Measurements from ENCODE around the gene GTF2I. TPM values are rescaled to one million over a fixed set of nuclear protein-coding genes. Genes with fewer than 3 reads are reported as not detected.
"Not testable (repeated sequence)": the region's sequence is repeated elsewhere in the genome, so short reads cannot be mapped to it uniquely, and the experiment has no call there.

GTF2I gene
- total RNA-seq, 4 donors from 2014 or later, result 168 to 347 (median 193) TPM

DNA sequence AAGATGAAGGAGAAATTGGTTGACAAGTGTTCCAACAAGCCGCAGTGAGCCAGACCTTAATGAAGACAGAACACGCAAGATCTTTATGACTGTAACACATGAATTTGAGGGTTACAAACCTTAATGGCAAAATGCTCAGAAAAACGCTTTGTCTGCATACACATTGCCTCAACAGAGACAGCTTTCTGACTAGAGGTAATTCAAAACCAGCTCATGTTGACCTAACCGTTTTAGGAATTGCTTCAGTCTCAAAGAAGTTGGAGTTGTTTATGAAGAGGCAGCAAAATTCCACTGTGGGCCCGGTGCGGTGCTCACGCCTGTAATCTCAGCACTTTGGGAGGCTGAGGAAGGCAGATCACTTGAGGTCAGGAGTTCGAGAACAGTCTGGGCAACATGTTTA is 2.2 kb upstream of the GTF2I start:
- no peak overlapping the region for H3K4me3 ChIP-seq
- H3K36me3 ChIP-seq, result no peaks in the 10 kb centered on the region
- H3K27me3 ChIP-seq, result no peaks in the 10 kb centered on the region
- TF ChIP-seq, protein P1, sequence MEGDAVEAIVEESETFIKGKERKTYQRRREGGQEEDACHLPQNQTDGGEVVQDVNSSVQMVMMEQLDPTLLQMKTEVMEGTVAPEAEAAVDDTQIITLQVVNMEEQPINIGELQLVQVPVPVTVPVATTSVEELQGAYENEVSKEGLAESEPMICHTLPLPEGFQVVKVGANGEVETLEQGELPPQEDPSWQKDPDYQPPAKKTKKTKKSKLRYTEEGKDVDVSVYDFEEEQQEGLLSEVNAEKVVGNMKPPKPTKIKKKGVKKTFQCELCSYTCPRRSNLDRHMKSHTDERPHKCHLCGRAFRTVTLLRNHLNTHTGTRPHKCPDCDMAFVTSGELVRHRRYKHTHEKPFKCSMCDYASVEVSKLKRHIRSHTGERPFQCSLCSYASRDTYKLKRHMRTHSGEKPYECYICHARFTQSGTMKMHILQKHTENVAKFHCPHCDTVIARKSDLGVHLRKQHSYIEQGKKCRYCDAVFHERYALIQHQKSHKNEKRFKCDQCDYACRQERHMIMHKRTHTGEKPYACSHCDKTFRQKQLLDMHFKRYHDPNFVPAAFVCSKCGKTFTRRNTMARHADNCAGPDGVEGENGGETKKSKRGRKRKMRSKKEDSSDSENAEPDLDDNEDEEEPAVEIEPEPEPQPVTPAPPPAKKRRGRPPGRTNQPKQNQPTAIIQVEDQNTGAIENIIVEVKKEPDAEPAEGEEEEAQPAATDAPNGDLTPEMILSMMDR (IDR thresholded peaks at IDR 0.05), result no peak
- TF ChIP-seq POLR2A (IDR thresholded peaks at IDR 0.05), result no peak
- no peak for DNase-seq
- H3K4me1 ChIP-seq, result peaks cover 3 to 32% (median 13%) of the 10 kb centered on the region in 4 donors
- H3K27ac ChIP-seq, result peak overlapping the region in 1 of 4 donors; percentile 100
- H3K9me3 ChIP-seq, result no peaks in the 10 kb centered on the region

DNA sequence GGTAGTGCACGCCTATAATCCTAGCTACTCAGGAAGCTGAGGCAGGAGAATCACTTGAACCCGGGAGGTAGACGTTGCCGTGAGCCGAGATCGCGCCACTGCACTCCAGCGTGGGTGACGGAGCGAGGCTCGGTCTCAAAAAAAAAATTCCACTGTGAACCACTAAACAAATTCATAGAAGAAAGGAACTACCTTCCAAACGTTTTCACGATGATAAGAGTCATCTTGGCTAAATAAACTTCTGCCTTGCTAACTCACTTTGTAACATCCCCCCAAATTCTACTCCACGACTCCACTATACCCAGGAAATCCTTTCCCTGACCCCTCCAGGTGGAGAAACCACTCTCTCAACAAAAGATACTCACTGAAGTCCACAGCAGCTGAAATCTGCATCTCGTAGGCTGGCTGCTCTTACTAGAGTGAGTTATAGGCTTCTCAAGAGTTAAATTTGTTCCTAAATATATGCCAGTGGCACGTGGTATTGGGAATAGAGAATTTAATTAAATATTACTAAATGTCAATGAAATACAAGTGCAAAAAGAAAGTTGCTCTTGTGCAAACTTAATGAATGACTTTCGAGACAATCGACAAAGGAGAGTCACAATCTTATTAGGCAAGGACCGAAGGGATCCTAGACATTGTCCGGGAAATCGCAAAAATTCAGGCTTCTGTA is 1.6 kb upstream of the GTF2I start:
- Histone ChIP-seq H3K27me3 (no peaks in the 10 kb centered on the region), H3K9me3 (no peaks in the 10 kb centered on the region), H3K4me1 (peaks cover 3 to 38% (median 13%) of the 10 kb centered on the region in 4 donors), H3K36me3 (no peaks in the 10 kb centered on the region), H3K27ac (peak overlapping the region in 3 of 4 donors; percentile 98 to 100 (median 99)), H3K4me3 (peak overlapping the region; percentile 88 to 100 (median 94))
- TF ChIP-seq, protein P1 (IDR thresholded peaks at IDR 0.05), result no peak
- TF ChIP-seq POLR2A (IDR thresholded peaks at IDR 0.05), result no peak
- DNase-seq, result no peak

DNA sequence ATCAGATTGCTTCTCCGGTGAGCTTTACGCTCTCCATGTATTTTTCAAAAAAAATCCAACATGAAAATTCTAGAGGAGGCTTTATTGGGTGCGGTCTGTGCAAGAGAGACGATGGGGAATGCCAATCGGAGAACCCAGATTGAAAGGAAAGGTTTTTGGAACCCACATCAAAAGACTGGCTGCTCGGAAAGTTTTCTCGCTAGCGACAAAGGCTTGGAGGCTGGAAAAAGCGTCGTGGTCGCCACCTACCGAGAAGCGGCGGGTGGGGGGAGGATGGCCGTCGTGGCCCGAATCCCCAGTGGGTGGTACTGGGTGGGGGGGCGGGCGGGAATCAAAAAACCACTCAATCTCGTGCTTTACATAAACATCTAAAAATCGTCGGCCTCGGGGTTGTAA is 1.1 kb upstream of the GTF2I start:
- Histone ChIP-seq H3K4me1 (peaks cover 3 to 43% (median 13%) of the 10 kb centered on the region in 4 donors), H3K27ac (peak overlapping the region; percentile 98 to 100 (median 98)), H3K27me3 (no peaks in the 10 kb centered on the region), H3K9me3 (no peaks in the 10 kb centered on the region), H3K4me3 (peak overlapping the region; percentile 88 to 100 (median 94)), H3K36me3 (no peaks in the 10 kb centered on the region)
- TF ChIP-seq, protein P1 (IDR thresholded peaks at IDR 0.05), result peak in 1 of 6 experiments; percentile 9
- no peak for TF ChIP-seq POLR2A (IDR thresholded peaks at IDR 0.05)
- DNase-seq, result peak; percentile 63 to 80 (median 63)

DNA sequence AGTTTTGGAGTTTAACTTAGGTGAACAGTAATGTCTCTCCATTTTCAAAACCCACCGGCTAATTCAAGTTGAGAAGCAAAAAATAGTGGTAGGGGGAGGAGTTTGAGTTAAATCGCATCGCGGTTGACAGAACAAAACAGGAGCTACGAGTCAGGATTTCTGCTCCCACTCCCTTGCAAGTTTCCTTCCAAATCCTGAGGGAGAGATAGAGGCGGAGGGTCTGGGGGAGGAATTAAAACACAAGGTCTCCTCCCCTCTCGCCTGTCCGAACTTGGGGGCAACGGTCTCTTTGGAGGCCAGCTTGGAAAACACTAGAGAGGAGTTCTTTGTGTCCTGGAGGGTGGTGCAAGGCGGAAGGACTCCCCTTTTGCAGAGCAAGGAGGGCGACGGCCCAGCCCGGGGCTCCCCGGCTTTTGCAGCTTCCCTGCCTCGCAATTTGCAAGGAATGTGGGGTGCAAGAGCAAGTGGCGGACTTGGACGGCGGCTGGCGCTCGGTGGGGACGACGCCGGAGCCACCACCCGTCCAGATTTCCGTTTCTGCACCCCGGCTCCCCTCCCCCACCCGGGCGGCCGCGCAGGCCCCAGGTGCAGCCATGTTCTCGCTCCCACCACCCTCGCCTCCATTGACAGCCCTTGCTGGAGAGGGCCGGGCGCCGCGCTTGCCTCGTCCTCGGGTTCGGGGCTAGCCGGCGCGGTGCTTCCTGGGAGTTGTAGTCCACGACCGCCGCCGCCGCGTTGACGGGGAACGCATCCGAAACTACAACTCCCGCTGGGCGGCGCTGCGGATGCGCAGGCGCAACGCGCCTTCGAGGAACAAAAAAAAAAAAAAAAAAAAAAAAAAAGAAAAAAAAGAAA is 454 bp upstream of the GTF2I start:
- peak overlapping the region; percentile 88 to 100 (median 94) for H3K4me3 ChIP-seq
- no peaks in the 10 kb centered on the region for H3K9me3 ChIP-seq
- peak; percentile 99 for DNase-seq
- H3K27ac ChIP-seq, result peak overlapping the region; percentile 98 to 100 (median 98)
- H3K4me1 ChIP-seq, result peaks cover 3 to 48% (median 13%) of the 10 kb centered on the region in 4 donors
- TF ChIP-seq, protein P1 (IDR thresholded peaks at IDR 0.05), result peak in 4 of 6 experiments; percentile 12 to 19 (median 18)
- peak; percentile 63 to 70 for TF ChIP-seq POLR2A (IDR thresholded peaks at IDR 0.05)
- H3K36me3 ChIP-seq, result no peaks in the 10 kb centered on the region
- H3K27me3 ChIP-seq, result no peaks in the 10 kb centered on the region

DNA sequence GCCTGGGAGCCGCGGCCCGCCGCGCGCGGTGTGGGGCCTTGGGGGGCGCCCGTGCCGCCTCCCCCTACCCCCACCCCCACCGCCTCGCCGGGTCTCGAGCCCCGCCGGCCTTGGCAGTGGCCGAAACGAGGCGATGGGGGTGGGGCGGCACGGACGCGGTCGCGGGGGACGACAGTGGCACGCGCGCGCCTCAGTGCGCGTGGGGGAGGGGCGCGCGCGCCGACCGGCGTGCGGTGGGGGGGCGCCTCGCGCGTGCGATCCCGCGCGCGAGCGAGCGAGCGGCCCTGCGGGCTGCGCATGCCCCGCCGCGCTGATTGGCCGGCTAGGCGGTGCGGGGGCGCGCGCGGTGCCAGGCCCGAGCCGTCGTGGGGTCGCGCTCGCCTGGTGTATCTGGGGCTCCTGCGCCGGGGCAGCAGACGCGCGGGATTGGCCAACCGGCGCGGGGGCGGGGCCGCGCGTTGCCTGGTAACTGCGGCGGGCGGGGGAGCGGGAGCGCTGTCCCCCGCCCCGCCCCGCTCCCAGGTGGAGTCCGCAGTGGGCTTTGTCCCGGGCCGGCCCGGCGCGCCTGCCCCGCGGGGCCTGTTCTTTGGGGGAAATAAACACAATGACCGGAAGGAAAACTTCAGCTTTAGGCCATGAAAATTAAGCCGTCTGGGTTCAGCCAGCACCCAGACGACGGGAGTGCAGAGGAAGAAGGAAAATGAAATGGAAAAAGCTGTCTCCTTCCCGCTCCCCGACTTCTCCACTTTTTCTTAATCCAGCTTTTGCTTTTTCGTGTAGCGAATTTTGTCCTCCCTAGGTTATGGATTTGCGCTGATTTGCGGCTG is 873 bp downstream of the GTF2I start:
- peak overlapping the region; percentile 98 to 100 (median 98) for H3K27ac ChIP-seq
- H3K4me1 ChIP-seq, result peaks cover 3 to 44% (median 15%) of the 10 kb centered on the region in 4 donors
- TF ChIP-seq POLR2A (IDR thresholded peaks at IDR 0.05), result peak in 1 of 2 donors; percentile 14
- TF ChIP-seq, protein P1 (IDR thresholded peaks at IDR 0.05), result peak in 1 of 6 experiments; percentile 6
- no peaks in the 10 kb centered on the region for H3K36me3 ChIP-seq
- peak; percentile 90 to 96 (median 95) for DNase-seq
- H3K4me3 ChIP-seq, result peak overlapping the region; percentile 88 to 100 (median 94)
- H3K9me3 ChIP-seq, result no peaks in the 10 kb centered on the region
- H3K27me3 ChIP-seq, result no peaks in the 10 kb centered on the region

DNA sequence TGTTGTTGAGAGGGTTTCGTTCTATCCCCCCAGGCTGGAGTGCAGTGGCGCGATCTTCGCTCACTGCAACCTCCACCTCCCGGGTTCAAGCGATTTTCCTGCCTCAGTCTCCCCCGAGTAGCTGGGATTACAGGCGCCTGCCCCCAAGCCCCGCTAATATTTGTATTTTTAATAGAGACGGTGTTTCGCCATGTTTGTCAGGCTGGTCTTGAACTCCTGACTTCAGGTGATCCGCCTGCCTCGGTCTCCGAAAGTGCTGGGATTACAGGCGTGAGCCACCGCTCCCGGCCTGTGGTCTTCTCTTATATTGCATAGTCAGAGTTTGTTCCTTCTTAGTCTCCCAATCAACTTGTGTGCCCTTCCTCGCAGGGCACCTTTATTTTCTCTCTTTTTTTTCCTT is 2.7 kb downstream of the GTF2I start:
- Histone ChIP-seq H3K27ac (peak overlapping the region; percentile 11 to 100 (median 68)), H3K4me3 (peak overlapping the region; percentile 2 to 100 (median 56)), H3K4me1 (peaks cover 3 to 40% (median 15%) of the 10 kb centered on the region in 4 donors)
- H3K9me3 ChIP-seq, H3K36me3 ChIP-seq, H3K27me3 ChIP-seq: not testable (repeated sequence)
- peak in 1 of 3 donors; percentile 47 for DNase-seq

DNA sequence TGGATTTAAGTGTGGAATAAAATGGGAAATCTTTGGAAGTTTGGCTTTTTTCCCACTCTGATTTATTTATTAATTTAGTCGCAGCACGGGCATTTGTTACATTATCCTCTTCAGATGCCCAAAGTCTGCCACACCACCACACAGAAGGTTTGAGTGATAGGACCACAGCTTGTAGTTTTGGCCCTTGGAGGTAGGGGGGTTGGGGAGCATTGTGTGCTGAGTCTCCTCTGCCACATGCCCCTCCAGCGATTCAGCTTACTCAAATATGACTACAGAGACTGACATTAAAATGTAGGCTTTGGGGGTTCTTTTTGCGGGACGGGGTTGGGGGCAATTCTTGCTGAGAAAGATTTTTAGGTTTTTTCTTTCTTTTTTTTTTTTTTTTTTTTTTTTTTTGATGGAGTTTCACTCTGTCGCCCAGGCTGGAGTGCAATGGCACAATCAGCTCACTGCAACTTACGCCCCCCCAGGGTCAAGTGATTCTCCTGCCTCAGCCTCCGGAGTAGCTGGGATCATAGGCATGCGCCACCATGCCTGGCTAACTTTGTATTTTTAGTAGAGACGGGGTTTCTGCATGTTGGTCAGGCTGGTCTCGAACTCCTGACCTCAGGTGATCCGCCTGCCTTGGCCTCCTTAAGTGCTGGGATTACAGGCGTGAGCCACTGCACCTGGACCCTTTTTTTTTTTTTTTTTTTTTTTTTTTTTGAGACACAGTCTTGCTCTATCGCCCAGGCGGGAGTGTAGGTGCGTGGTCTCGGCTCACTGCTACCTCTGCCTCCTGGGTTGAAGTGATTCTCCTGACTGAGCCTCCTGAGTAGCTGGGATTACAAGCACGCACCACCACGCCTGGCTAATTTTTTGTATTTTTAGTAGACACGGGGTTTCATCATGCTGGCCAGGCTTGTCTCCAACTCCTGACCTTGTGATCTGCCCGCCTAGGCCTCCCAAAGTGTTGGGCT is 4.6 kb downstream of the GTF2I start:
- Histone ChIP-seq H3K27ac (peak overlapping the region in 2 of 4 donors; percentile 55 to 100), H3K4me3 (peak overlapping the region in 1 of 4 donors; percentile 100), H3K4me1 (peaks cover 3 to 33% (median 15%) of the 10 kb centered on the region in 4 donors), H3K36me3 (peaks cover 0 to 19% (median 0%) of the 10 kb centered on the region in 3 donors)
- H3K9me3 ChIP-seq, H3K27me3 ChIP-seq: not testable (repeated sequence)
- peak in 1 of 3 donors; percentile 46 for DNase-seq
